Liver (tissue), 3 donors: ENCODE measurements around the gene PSMD11.

Experiments
- CTCF ChIP-seq: fragments of 150-350 bp; IDR thresholded peaks from 2 replicates; pipeline ENCODE4 v1.5.1; 2017; ENCODE audit warnings: improper control_type of control experiment, low read depth, low read length; ENCODE audit not compliant: missing input control
- RAD21 ChIP-seq, 2 donors: IDR thresholded peaks; 2 replicates each; pipeline ENCODE4 v1.6.1; 2016; ENCODE audit warnings: antibody characterized with exemption in 2 of 2, mild to moderate bottlenecking in 2 of 2
- SP1 ChIP-seq: IDR thresholded peaks from 2 replicates; pipeline ENCODE4 v1.6.1; 2018; ENCODE audit warnings: antibody characterized with exemption, mild to moderate bottlenecking
- TAF1 ChIP-seq: conservative IDR thresholded peaks from 2 replicates; pipeline ENCODE4 v1.6.1; 2016; ENCODE audit warnings: antibody characterized with exemption, mild to moderate bottlenecking
- YY1 ChIP-seq: IDR thresholded peaks from 2 replicates; pipeline ENCODE4 v1.6.1; 2016; ENCODE audit warnings: antibody characterized with exemption, mild to moderate bottlenecking
- ZBTB33 ChIP-seq: IDR thresholded peaks from 2 replicates; pipeline ENCODE4 v1.6.1; 2016; ENCODE audit warnings: antibody characterized with exemption
- donor health status: healthy.
- donor health status: healthy.

GRCh38 chr17:32445971-32446370 is 1.7 kb downstream of the PSMD11 start:
- TF ChIP-seq SP1 (no peak), CTCF (no peak), TAF1 (no peak), RAD21 (IDR thresholded peaks at IDR 0.05) (no peak), ZBTB33 (no peak), YY1 (no peak)
